C4-2B (cell line): ENCODE data around the gene PLA2G15.
"Not testable (repeated sequence)": the region's sequence is repeated elsewhere in the genome, so short reads cannot be mapped to it uniquely, and the experiment has no call there.

ENCODE experiments used
- H3K27ac ChIP-seq: fragments of 450-650 bp; 2 replicates; pipeline ENCODE4 v1.5.1; 2017
- CTCF ChIP-seq: fragments of 450-650 bp; conservative IDR thresholded peaks from 2 replicates; pipeline ENCODE4 v1.5.1; 2017; ENCODE audit warnings: mild to moderate bottlenecking
- ZFX ChIP-seq: fragments of 450-650 bp; IDR thresholded peaks from 2 replicates; pipeline ENCODE4 v1.6.1; 2017

The PLA2G15 gene

DNA sequence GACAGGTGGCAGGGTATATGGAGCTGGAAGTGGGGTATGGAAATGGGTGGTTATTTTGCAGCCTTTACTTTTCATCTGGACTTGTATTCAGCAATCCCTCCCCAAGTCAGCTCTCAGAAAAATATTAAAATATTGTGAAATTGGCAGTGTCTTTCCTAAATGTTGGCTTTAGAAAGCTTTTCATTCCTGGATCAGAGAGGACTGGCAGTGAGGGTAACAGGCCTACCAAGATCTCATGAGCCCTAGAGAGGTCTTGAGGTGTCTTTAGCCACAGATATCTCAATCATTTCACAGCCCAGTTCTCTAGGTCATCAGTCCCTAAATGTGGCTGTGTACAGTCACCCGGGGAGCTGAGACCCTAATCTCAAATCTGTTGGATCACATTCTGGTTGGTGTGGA lies 43.1 kb downstream of the PLA2G15 start:
- H3K27ac ChIP-seq = no peak overlapping the region
- no peak for TF ChIP-seq ZFX
- no peak for TF ChIP-seq CTCF

DNA sequence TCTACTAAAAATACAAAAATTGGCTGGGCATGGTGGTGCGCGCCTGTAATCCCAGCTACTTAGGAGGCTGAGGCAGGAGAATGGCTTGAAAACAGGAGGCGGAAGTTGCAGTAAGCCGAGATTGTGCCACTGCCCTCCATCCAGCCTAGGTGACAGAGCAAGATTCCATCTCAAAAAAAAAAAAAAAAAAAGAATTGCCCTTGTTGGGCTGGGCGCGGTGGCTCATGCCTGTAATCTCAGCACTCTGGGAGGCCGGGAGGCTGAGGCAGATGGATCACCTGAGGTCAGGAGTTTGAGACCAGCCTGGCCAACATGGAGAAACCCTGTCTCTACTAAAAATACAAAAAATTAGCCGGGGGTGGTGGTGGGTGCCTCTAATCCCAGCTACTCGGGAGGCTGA lies 43.6 kb downstream of the PLA2G15 start:
- not testable (repeated sequence) for H3K27ac ChIP-seq

DNA sequence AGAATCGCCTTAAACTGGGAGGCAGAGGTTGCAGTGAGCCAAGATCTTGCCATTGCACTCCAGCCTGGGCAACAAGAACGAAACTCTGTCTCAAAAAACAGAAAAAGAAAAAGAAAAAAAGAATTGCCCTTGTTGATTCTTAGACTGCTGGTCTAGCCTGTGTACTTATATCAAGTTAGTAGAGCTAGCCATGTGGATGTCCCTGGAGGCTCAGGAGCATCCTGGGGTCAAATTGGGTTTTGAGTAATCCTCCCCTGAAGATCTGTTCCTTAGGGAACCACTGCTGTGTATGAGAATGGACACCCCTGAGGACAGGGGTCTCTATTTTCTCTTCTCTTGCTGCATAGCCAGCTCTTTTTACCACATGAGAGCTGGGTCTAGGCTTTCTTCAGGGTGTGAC lies 44.0 kb downstream of the PLA2G15 start:
- TF ChIP-seq CTCF (no peak), ZFX (no peak)
- H3K27ac ChIP-seq = no peak overlapping the region

DNA sequence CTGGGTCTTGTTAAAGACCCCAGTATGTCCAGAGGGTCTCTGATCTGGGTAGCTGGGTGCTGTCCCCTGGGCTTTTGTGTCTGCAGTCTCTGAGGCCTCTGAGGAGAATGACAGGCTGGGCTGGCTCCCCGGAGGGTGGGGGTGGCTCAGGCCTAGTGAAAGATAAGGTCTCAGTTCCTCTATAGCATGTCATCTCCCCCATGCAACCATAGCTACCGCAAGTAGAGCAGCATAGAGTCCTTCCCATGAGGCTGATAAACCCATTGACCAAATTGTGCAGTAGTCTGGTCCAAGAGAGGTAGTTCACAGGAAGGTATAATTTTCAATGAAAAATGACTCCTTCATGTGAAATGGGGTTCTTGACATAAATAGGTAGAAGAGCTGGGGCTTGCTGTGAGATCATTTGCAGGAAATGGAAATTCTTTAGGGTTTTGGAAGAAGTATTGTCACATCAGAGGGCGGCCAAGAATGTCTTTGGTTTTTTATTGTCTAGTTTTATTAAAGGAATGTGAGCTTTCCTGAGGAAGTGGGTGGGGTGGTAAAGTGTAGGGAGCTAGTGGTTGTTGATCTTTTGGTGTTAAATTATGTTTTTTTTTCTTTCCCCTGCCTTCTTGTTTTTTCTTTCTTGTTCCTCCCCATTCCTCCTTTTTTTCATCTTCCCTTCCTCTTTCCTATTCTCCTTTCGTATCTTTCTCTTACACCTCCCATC lies 44.6 kb downstream of the PLA2G15 start:
- TF ChIP-seq ZFX = no peak
- TF ChIP-seq CTCF = no peak
- no peak overlapping the region for H3K27ac ChIP-seq

DNA sequence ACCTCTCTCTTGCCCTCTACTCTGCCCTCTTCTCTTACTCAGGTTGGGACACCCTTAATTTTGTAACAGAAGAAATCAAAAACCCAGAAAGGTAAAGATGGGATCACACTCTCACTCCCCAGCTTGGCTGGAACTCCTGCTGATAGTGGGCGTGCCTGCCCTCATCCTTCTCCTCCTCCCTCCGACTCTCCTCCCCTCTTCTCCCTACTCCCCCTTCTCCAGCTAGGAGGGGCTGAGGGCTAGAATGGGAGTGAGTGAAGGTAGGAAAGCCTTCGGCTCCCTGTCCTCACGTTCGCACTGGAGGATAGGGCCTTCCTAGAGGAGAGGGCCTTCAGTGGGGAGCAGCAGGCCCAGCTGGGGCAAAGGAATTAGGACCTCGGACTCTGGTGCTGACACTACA lies 45.3 kb downstream of the PLA2G15 start:
- H3K27ac ChIP-seq = no peak overlapping the region
- TF ChIP-seq ZFX = no peak
- TF ChIP-seq CTCF = no peak

GRCh38 chr16:68291227-68291626 lies 46.1 kb downstream of the PLA2G15 start:
- no peak for TF ChIP-seq CTCF
- no peak for TF ChIP-seq ZFX
- H3K27ac ChIP-seq = no peak overlapping the region

DNA sequence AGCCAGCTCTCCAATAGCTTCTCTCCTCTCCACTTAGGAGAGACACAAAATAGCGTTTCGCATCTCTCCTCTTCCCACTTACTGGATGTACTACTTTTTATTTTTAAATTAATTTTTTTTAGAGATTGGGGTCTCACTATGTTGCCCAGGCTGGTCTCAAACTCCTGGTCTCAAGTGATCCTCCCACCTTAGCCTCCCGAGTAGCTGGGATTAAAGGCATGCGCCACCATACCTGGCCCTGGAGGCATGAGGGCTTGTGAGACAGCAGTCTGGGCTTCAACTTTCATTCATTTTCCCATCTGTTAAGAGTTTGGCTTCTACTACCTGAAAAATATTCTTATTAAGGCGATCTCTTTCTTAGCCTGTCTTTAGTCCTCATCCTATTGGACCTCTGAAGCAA lies 47.3 kb downstream of the PLA2G15 start:
- TF ChIP-seq ZFX (no peak), CTCF (no peak)

GRCh38 chr16:68296291-68296690 lies 51.1 kb downstream of the PLA2G15 start:
- H3K27ac ChIP-seq = no peak overlapping the region
- TF ChIP-seq ZFX (no peak), CTCF (no peak)

More for the DNA sequence above, 47.3 kb downstream of the PLA2G15 start:
- no peak overlapping the region for H3K27ac ChIP-seq
